M059J (cell line): ENCODE results near the gene PRKN. TPM values are rescaled to one million over a fixed set of nuclear protein-coding genes. Genes with fewer than 3 reads are reported as not detected.
"Not testable (repeated sequence)": the region's sequence is repeated elsewhere in the genome, so short reads cannot be mapped to it uniquely, and the experiment has no call there.

Experiments used
- DNase-seq: peaks from one replicate; pipeline ENCODE4 v3.0.0-alpha.2; 2012; ENCODE audit warnings: low read depth
- total RNA-seq: library from RNA; depleted of rRNA; stranded (reverse); fragments of >200 nt; shearing (Covaris generic); gene quantifications from 2 replicates; pipeline ENCODE4 v1.2.3, GENCODE V29; 2014

Gene PRKN
- total RNA-seq, 1 experiment from 2014 or later = 0.07 TPM

- no peak for DNase-seq
These were observed 1371.9 kb downstream of the PRKN start for GRCh38 chr6:161355696-161356095.

- no peak for DNase-seq
These were observed 1372.6 kb downstream of the PRKN start for GRCh38 chr6:161354956-161355355.

- no peak for DNase-seq
These were observed 1373.2 kb downstream of the PRKN start for GRCh38 chr6:161354276-161354840.

GRCh38 chr6:161353208-161353613 lies 1374.4 kb downstream of the PRKN start:
- DNase-seq = peak; percentile 32

GRCh38 chr6:161351858-161352257 lies 1375.7 kb downstream of the PRKN start:
- no peak for DNase-seq

- DNase-seq = no peak
These were observed 1377.7 kb downstream of the PRKN start for GRCh38 chr6:161349886-161350285.

GRCh38 chr6:161348628-161348994 lies 1379.0 kb downstream of the PRKN start:
- DNase-seq = no peak

- no peak for DNase-seq
These were observed 1379.5 kb downstream of the PRKN start for GRCh38 chr6:161347988-161348627.

- DNase-seq = no peak
These were observed 1380.4 kb downstream of the PRKN start for GRCh38 chr6:161347125-161347524.

GRCh38 chr6:161346717-161347116 lies 1380.8 kb downstream of the PRKN start:
- DNase-seq = no peak

GRCh38 chr6:161344626-161345025 lies 1382.9 kb downstream of the PRKN start:
- no peak for DNase-seq

- DNase-seq = peak; percentile 31
These were observed 1385.5 kb downstream of the PRKN start for GRCh38 chr6:161342039-161342438.

- DNase-seq = no peak
These were observed 1385.9 kb downstream of the PRKN start for GRCh38 chr6:161341638-161342037.

GRCh38 chr6:161338015-161338414 lies 1389.6 kb downstream of the PRKN start:
- no peak for DNase-seq

- DNase-seq = no peak
These were observed 1391.1 kb downstream of the PRKN start for GRCh38 chr6:161336479-161336878.

- DNase-seq = no peak
These were observed 1394.2 kb downstream of the PRKN start for GRCh38 chr6:161333410-161333809.

- DNase-seq = not testable (repeated sequence)
These were observed 1396.0 kb downstream of the PRKN start for GRCh38 chr6:161331402-161332081.

GRCh38 chr6:161327360-161327953 lies 1400.1 kb downstream of the PRKN start:
- DNase-seq = peak; percentile 36

GRCh38 chr6:161319231-161319630 lies 1408.3 kb downstream of the PRKN start:
- no peak for DNase-seq

GRCh38 chr6:161318456-161318855 lies 1409.1 kb downstream of the PRKN start:
- DNase-seq = no peak

GRCh38 chr6:161316531-161316930 lies 1411.0 kb downstream of the PRKN start:
- peak; percentile 9 for DNase-seq

- not testable (repeated sequence) for DNase-seq
These were observed 1412.2 kb downstream of the PRKN start for GRCh38 chr6:161315246-161315917.
